ENCODE measurements around the gene RFX8.

DNA sequence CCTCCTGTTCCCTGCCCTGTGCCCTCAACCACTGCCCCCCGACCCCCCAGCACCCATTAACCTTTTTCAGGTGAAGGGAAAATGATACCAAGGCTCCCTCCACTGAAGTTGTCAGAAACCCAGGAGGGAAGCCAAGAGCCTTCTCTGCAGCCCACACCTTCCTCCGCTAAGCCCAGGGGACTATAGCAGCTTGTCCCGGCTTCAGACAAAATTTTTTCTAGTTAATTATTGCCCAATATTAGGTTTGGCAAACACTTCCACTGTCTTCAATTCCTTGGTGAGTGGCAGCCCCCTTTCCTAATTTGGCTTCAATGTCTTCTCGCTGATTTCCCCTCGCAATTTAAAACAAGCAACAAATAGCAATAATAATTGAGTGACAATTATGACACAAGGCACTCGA lies 23.9 kb downstream of the RFX8 start:
- TF ChIP-seq CTCF (IDR thresholded peaks at IDR 0.05; ENCODE audit: low read depth, low read length, poor library complexity, severe bottlenecking) (no peak), EZH2phosphoT487 (IDR thresholded peaks at IDR 0.05; ENCODE audit: borderline replicate concordance, low read length) (no peak)

All from DOHH2 (cell line).